NCI-H2029 (cell line): ENCODE data around the gene DNAJC5.
"Not testable (repeated sequence)": the region's sequence is repeated elsewhere in the genome, so short reads cannot be mapped to it uniquely, and the experiment has no call there.

Experiments
- DNase-seq: peaks from one replicate; lab custom pipeline; 2025; lab: John Stamatoyannopoulos, UW

DNAJC5 gene

GRCh38 chr20:63861365-63861934, 33.5 kb upstream of the DNAJC5 start, which contains the start of gene ABHD16B:
Gene ABHD16B, plus strand, starts transcription at chr20:63861498. Its CDS starts 43 bp downstream, at chr20:63861541.
- no peak for DNase-seq

- DNase-seq = no peak
Observed at GRCh38 chr20:63861981-63862901, 32.7 kb upstream of the DNAJC5 start.

- no peak for DNase-seq
Observed at GRCh38 chr20:63863021-63863797, 31.7 kb upstream of the DNAJC5 start.

GRCh38 chr20:63863798-63864544, 31.0 kb upstream of the DNAJC5 start:
- DNase-seq = peak; percentile 65

GRCh38 chr20:63864545-63864977, 30.4 kb upstream of the DNAJC5 start:
- DNase-seq = no peak

GRCh38 chr20:63864978-63865640, 29.8 kb upstream of the DNAJC5 start, which contains the start of gene TPD52L2:
Gene TPD52L2, plus strand, starts transcription at chr20:63865270. Its CDS starts 96 bp downstream, at chr20:63865366.
- peak; percentile 99 for DNase-seq

- not testable (repeated sequence) for DNase-seq
Observed at GRCh38 chr20:63867042-63867441, 27.9 kb upstream of the DNAJC5 start.

GRCh38 chr20:63868264-63868663, 26.7 kb upstream of the DNAJC5 start:
- no peak for DNase-seq

- no peak for DNase-seq
Observed at GRCh38 chr20:63873477-63873971, 21.4 kb upstream of the DNAJC5 start.

- DNase-seq = not testable (repeated sequence)
Observed at GRCh38 chr20:63874241-63874640, 20.7 kb upstream of the DNAJC5 start.

- DNase-seq = no peak
Observed at GRCh38 chr20:63876489-63877036, 18.4 kb upstream of the DNAJC5 start.

- DNase-seq = no peak
Observed at GRCh38 chr20:63877755-63878470, 17.0 kb upstream of the DNAJC5 start.

- DNase-seq = no peak
Observed at GRCh38 chr20:63878899-63879663, 15.8 kb upstream of the DNAJC5 start.

- DNase-seq = not testable (repeated sequence)
Observed at GRCh38 chr20:63880901-63881300, 14.0 kb upstream of the DNAJC5 start.

- no peak for DNase-seq
Observed at GRCh38 chr20:63881451-63882226, 13.3 kb upstream of the DNAJC5 start.

GRCh38 chr20:63882257-63883200, 12.4 kb upstream of the DNAJC5 start:
- DNase-seq = no peak

- no peak for DNase-seq
Observed at GRCh38 chr20:63883201-63883593, 11.7 kb upstream of the DNAJC5 start.
